ACHN (cell line): ENCODE measurements around the gene TMC2.
"Not testable (repeated sequence)": the region's sequence is repeated elsewhere in the genome, so short reads cannot be mapped to it uniquely, and the experiment has no call there.

Source experiments
- DNase-seq: peaks from one replicate; pipeline ENCODE4 v3.0.0-alpha.2; 2015
- in situ Hi-C: cut with HindIII; loops from 2 replicates; pipeline ENCODE4 v1.10.0; 2017; ENCODE audit warnings: low sequenced_read_pairs, low pct_ligation_motif_present, low pct_unique_long_range_greater_than_20kb

Gene TMC2, protein sequence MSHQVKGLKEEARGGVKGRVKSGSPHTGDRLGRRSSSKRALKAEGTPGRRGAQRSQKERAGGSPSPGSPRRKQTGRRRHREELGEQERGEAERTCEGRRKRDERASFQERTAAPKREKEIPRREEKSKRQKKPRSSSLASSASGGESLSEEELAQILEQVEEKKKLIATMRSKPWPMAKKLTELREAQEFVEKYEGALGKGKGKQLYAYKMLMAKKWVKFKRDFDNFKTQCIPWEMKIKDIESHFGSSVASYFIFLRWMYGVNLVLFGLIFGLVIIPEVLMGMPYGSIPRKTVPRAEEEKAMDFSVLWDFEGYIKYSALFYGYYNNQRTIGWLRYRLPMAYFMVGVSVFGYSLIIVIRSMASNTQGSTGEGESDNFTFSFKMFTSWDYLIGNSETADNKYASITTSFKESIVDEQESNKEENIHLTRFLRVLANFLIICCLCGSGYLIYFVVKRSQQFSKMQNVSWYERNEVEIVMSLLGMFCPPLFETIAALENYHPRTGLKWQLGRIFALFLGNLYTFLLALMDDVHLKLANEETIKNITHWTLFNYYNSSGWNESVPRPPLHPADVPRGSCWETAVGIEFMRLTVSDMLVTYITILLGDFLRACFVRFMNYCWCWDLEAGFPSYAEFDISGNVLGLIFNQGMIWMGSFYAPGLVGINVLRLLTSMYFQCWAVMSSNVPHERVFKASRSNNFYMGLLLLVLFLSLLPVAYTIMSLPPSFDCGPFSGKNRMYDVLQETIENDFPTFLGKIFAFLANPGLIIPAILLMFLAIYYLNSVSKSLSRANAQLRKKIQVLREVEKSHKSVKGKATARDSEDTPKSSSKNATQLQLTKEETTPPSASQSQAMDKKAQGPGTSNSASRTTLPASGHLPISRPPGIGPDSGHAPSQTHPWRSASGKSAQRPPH

DNA sequence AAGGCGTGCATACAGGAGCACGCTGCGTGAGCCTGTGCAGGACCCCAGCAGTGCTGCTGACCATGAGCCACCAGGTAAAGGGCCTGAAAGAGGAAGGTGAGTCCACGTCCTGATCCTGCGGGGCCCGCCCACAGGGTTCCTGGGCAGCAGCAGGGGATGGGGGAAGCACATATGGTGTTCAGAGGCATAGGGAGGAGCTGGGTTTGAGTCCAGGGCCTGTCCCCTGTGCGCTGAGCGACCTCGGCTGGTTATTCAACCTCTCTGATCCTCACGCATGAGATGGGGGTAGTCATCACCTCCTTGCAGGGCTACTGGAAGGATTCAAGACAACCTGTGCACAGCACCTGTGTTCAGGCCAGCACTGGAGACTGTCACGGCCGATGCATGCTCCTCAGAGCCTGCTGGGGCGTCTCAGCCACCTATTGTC, at the start of gene TMC2:
Gene TMC2 (plus strand): TSS at position 14 of the 427 bp plus-strand sequence. CDS start 49 bp downstream, at position 63.
- in situ Hi-C loops, result no loop called here
- no peak for DNase-seq

DNA sequence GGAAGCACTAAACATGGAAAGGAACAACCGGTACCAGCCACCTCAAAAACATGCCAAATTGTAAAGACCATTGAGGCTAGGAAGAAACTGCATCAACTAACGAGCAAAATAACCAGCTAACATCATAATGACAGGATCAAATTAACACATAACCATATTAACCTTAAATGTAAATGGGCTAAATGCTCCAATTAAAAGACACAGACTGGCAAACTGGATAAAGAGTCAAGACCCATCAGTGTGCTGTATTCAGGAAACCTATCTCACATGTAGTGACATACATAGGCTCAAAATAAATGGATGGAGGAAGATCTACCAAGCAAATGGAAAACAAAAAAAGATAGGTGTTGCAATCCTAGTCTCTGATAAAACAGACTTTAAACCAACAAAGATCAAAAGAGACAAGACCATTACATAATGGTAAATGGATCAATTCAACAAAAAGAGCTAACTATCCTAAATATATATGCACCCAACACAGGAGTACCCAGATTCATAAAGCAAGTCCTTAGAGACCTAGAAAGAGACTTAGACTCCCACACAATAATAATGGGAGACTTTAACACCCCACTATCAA, 33.5 kb upstream of the TMC2 start:
- DNase-seq, in situ Hi-C loops: not testable (repeated sequence)

GRCh38 chr20:2504803-2505202, 31.6 kb upstream of the TMC2 start:
- in situ Hi-C loops, DNase-seq: not testable (repeated sequence)

DNA sequence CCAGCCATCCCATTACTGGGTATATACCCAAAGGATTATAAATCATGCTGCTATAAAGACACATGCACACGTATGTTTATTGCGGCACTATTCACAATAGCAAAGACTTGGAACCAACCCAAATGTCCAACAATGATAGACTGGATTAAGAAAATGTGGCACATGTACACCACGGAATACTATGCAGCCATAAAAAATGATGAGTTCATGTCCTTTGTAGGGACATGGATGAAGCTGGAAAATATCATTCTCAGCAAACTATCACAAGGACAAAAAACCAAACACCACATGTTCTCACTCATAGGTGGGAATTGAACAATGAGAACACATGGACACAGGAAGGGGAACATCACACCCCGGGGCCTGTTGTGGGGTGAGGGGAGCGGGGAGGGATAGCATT, 29.9 kb upstream of the TMC2 start:
- DNase-seq, in situ Hi-C loops: not testable (repeated sequence)

GRCh38 chr20:2507464-2507863, 28.9 kb upstream of the TMC2 start:
- in situ Hi-C loops, result no loop called here
- no peak for DNase-seq

DNA sequence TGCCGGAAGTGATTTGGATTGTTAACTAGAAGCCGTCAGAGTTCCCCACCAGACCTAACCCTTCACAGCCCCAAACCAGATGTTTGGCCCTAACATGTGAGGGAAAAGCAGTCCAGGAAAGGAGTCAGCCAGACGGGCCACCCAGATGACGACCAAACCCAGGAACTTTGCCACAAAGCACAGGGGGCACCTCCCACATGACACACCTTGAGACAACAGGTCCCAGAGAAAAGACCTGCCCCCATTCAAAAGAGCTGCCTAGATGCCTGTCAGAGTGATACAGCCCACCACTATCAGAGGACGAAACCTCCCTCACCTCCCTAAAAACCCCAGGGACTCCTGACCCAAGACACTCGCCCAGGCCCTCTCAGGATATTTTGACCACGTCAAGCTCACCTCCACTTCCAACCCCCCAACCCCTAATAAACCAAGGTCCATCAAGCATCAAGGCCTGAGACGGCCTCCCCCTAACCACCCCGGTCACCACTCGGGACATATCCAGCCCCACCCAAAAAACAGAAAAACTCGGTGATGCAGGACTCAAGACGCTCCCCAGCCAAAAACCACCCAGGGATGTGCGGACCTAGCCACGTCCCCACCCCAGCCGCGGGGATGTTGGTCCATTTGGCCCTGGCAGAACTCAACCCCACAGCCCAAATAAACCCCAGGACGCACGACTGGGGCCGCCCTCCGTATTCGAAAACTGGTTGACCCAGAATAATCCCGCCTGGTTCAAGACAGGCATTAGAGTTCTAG, 28.3 kb upstream of the TMC2 start:
- DNase-seq, result no peak
- in situ Hi-C loops, result no loop called here

DNA sequence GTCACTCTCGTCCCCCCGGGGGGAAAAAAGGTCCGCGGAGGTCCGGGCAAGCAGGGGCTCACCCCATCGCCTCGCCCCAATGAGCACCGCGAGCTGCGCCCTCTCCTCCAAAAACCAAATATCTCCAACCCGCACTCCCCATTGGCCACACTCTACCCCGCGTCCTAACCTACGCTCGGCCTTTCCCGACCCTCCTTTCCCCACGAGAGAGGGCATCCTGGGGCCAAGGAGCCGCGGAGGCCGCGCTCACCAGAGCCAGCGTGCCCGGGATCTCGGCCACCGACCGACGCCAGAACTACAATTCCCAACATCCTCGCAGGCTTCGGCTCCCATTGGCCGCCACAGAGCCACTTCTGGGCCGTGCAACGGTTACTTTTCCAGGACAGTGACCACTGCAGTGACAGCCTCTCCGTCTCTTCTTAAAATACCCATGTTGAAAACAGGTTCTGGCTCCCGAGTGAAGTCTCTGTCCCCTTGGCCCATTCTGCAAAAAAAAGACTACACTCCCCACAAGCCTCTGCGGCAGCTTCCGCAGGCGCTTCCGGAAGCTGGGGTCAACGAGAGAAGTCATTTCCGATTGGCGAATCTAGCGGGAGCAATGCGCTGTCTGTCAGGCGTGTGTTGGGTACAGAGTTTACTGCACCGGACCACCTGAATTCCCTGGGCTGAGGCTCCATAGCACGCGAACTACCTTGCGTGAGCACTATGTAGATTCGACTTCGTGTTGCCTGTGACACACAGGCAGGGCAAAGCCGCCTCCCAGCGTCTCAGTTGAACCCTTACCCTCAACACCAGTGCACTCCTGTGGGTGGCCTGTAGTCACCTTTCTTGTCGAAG, 27.5 kb upstream of the TMC2 start, which contains the start of gene ZNF343:
Gene ZNF343 (minus strand): TSS at position 285 of the 837 bp plus-strand sequence. CDS start 15,020 bp downstream, outside the sequence.
- peak; percentile 81 for DNase-seq
- in situ Hi-C loops, result no loop called here

DNA sequence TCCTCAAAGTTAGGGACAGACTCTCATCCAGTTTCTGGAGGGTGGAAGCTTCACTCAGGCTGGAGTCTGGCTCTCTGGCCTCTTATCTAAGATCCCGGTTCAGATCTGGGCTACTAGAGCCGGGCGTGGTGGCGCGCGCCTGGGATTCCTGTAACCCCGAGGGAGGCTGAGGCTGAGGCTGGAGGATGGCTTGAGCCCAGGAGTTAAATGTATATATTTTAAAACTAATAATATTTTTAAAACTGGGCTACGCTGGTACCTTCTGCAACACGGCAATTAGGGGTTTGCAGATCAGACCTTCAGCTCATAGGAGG, 26.9 kb upstream of the TMC2 start:
- in situ Hi-C loops, result no loop called here
- no peak for DNase-seq

GRCh38 chr20:2509794-2510193, 26.6 kb upstream of the TMC2 start:
- no peak for DNase-seq
- in situ Hi-C loops, result no loop called here

DNA sequence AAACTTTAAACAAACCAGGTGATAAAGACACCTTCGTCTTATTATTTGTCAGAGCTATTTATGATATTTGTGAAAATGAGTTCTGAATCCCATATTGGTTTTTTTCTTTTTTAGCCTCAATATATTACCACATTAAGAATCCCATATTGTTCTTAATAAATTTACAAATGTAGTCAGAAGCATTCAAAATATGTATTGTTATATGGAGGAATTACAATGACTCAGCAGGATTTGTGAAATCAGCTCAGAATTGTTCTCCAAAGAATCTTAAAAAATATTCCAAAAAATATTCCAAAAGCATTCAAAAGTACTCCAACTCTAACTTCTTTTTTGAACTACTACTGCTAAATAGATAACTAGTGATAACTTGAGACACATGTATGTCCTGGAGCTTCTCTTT, 21.2 kb upstream of the TMC2 start:
- no peak for DNase-seq
- in situ Hi-C loops, result no loop called here

- DNase-seq, result no peak
- in situ Hi-C loops, result no loop called here
Measured at GRCh38 chr20:2516399-2516798, 20.0 kb upstream of the TMC2 start.

- in situ Hi-C loops, result no loop called here
- no peak for DNase-seq
Measured at GRCh38 chr20:2518096-2518495, 18.3 kb upstream of the TMC2 start.

- in situ Hi-C loops, result no loop called here
- DNase-seq, result no peak
Measured at GRCh38 chr20:2518558-2518957, 17.8 kb upstream of the TMC2 start.

DNA sequence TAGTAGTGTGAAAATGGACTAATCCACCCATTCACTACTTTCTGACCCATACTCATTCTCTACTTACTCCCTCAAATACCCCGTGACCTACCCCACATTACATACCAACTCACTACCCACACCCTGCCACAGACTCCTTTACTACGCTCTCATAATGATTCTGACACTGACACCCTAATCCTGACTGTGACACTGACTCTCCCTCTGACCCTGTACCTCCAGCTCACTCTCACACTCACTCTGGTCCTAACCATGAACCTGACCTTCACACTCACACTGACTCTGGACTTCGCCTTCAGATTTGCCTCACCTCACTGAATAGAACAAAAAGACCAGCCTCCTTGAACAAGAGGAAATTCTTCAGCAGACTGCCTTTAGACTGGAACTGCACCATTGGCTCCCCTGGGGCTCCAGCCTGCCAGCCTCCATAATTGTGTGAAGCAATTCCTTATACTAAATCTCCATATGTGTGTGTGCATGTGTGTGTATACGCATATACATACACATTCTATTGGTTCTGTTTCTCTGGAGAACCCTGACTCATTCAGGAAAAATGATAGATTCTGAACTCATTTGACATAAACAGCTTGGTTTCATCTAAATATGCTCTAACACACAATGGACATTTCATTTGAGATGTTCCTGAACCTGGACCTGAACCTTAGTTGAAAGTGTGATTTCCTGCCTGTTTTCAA, 17.1 kb upstream of the TMC2 start:
- in situ Hi-C loops, result no loop called here
- DNase-seq, result no peak

DNA sequence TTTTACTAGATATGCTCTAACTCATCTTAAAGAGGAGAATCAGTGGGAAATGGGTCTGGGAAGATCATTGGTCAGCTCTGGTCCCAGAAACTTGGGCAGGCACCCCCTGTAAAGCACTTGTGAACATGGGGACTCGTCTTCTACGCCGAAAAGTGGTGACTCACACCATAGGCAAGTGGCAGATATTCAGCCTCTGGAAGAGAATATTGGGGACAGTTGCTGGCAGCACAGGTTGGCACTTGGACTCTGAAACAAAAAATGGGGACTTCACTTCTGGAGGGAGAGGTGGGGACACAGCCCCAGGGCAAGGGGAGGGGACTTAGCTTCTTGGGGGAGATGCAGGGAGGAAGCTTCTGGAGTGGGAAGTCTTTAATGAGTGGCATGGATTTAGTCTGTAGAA, 15.8 kb upstream of the TMC2 start:
- in situ Hi-C loops, result no loop called here
- DNase-seq, result no peak

DNA sequence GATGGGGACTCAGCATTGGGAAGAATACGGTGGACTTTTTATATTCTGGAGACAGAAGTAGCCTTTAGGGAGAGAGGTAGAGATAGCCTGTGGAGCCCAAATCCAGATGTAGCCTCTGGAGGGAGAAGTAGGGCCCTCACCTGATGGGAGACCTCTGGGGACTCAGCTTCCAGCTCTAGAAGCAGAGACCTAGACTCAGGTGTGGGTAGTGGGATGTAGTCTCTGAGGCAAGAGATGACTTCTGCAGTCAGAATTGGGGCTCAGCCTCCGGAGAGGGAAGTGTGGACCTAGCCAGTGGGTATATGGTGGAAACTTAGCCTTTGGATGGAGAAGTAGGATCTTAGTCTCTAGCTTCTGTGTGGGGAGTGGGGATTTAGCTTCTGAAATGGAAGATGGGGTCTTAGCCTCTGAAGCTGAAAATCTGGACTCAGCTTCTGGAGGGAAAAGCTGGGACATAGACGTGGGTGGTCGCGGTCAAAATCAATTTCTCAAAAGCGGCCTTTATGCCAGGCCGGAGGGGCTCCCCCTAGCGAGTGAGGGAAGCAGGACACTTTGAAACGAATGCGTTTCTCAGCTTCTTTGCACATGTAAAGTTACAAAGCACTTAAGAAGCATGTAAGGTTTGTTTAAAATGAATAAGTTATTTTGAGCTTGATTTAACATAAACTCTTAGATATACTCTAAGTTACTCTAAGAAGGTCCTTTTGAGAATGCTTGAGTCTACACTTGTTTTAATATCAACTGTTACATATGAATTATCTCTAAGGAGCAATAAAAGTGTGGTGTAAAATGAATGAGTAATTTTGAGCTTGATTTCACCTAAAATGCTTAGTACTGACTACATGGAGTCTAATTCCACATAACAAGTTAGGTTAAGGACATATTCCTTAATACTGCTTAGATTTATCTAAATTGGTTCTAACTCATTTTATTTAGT, 14.7 kb upstream of the TMC2 start:
- peak; percentile 10 for DNase-seq
- in situ Hi-C loops, result no loop called here
